Lower leg skin (tissue), 3 donors: ENCODE measurements around the gene ARHGEF1.

Experiments used
- POLR2A ChIP-seq, 2 donors: fragments of 450-650 bp; IDR thresholded peaks; one replicate each; pipeline ENCODE4 v1.6.1; 2016 to 2017; ENCODE audit warnings: antibody characterized with exemption in 2 of 2, mild to moderate bottlenecking in 1 of 2, moderate library complexity in 1 of 2
- TF ChIP-seq, protein P1 (sequence below), 3 donors: fragments of 450-650 bp; IDR thresholded peaks; one replicate each; pipeline ENCODE4 v1.5.1; 2016; ENCODE audit warnings: antibody characterized with exemption in 3 of 3, mild to moderate bottlenecking in 3 of 3, moderate library complexity in 2 of 3

DNA sequence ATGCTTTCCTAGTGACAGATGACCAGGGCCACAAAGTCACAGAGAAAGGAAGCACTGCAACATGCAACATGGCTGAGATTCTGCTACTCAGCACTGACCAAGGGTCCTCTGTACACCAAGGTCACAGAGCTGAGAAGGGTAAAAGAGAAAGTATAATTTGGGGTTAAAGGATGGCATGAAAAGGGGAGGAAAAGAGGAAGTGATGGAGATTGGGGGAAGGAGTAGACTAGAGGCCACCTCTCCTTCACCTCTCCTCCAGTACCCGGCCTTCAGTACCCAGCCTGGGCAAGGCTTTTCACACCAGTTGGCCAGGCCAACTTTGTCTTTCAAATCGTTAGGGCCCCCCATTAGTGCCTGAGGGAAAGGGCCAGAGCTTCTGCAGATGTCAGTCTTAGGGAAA lies 29.2 kb upstream of the ARHGEF1 start:
- TF ChIP-seq, protein P1, sequence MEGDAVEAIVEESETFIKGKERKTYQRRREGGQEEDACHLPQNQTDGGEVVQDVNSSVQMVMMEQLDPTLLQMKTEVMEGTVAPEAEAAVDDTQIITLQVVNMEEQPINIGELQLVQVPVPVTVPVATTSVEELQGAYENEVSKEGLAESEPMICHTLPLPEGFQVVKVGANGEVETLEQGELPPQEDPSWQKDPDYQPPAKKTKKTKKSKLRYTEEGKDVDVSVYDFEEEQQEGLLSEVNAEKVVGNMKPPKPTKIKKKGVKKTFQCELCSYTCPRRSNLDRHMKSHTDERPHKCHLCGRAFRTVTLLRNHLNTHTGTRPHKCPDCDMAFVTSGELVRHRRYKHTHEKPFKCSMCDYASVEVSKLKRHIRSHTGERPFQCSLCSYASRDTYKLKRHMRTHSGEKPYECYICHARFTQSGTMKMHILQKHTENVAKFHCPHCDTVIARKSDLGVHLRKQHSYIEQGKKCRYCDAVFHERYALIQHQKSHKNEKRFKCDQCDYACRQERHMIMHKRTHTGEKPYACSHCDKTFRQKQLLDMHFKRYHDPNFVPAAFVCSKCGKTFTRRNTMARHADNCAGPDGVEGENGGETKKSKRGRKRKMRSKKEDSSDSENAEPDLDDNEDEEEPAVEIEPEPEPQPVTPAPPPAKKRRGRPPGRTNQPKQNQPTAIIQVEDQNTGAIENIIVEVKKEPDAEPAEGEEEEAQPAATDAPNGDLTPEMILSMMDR (IDR thresholded peaks at IDR 0.05): no peak
- TF ChIP-seq POLR2A (IDR thresholded peaks at IDR 0.05): no peak
